Vagina (tissue), 2 donors: ENCODE measurements around the gene SPAG17. TPM values are rescaled to one million over a fixed set of nuclear protein-coding genes. Genes with fewer than 3 reads are reported as not detected.

Experiments used
- DNase-seq, 2 donors: peaks; one replicate each; pipeline ENCODE4 v3.0.0-alpha.2; 2017; ENCODE audit errors: extremely low spot score in 2 of 2
- H3K27ac ChIP-seq: fragments of 200-600 bp; sonication (generic); one replicate; pipeline ENCODE4 v1.5.1; 2019
- H3K27me3 ChIP-seq: fragments of 200-600 bp; sonication (generic); one replicate; pipeline ENCODE4 v1.5.1; 2019
- H3K36me3 ChIP-seq, 2 donors: fragments of 200-600 bp; sonication (generic); one replicate each; pipeline ENCODE4 v1.5.1; 2017 to 2019
- H3K4me1 ChIP-seq: fragments of 200-600 bp; sonication (generic); one replicate; pipeline ENCODE4 v1.5.1; 2019
- H3K4me3 ChIP-seq, 2 donors: fragments of 200-600 bp; sonication (generic); 1 replicate in 1 of 2; 2 replicates in 1 of 2; pipeline ENCODE4 v1.5.1; 2016 to 2019
- H3K9me3 ChIP-seq: fragments of 200-600 bp; sonication (generic); one replicate; pipeline ENCODE4 v1.5.1; 2019
- CTCF ChIP-seq, 3 experiments: fragments of 450-650 bp in 2 of 3; fragments of 200-600 bp in 1 of 3; sonication (generic) in 1 of 3; IDR thresholded peaks; one replicate each; pipeline ENCODE4 v1.5.1; 2017 to 2019; ENCODE audit warnings: antibody characterized with exemption in 3 of 3, mild to moderate bottlenecking in 2 of 3, moderate library complexity in 2 of 3
- POLR2A ChIP-seq, 2 donors: fragments of 450-650 bp; IDR thresholded peaks; one replicate each; pipeline ENCODE4 v1.6.1; 2017; ENCODE audit warnings: antibody characterized with exemption in 2 of 2, mild to moderate bottlenecking in 2 of 2, moderate library complexity in 2 of 2
- POLR2AphosphoS5 ChIP-seq, 2 donors: sonication (generic); formaldehyde crosslinking; IDR thresholded peaks; one replicate each; pipeline ENCODE4 v1.9.0; 2017; ENCODE audit warnings: antibody characterized with exemption in 2 of 2, mild to moderate bottlenecking in 2 of 2, low read depth in 1 of 2; ENCODE audit not compliant: insufficient read depth in 1 of 2
- intact Hi-C: fragments of 100-400 bp; cut with DNase I; formaldehyde crosslinking; loops from one replicate; pipeline ENCODE4 v1.15.1; 2023
- total RNA-seq: library from RNA; depleted of rRNA; stranded (reverse); fragments of >200 nt; gene quantifications from one replicate; pipeline ENCODE4 v1.2.3, GENCODE V29; 2016

The SPAG17 gene
- total RNA-seq, 1 donor from 2014 or later = 10.1 TPM

- Histone ChIP-seq H3K4me3 (no peak overlapping the region), H3K27ac (no peak overlapping the region), H3K4me1 (peaks cover 40% of the 10 kb centered on the region), H3K27me3 (no peaks in the 10 kb centered on the region), H3K9me3 (no peaks in the 10 kb centered on the region), H3K36me3 (peaks cover 0 to 21% of the 10 kb centered on the region in 2 donors)
- intact Hi-C loops = no loop called here
- no peak for TF ChIP-seq POLR2AphosphoS5 (IDR thresholded peaks at IDR 0.05; ENCODE audit: insufficient read depth in 1 of 2, low read depth in 1 of 2)
- no peak for TF ChIP-seq POLR2A (IDR thresholded peaks at IDR 0.05)
- TF ChIP-seq CTCF (IDR thresholded peaks at IDR 0.05) = no peak
- no peak for DNase-seq
Observed at GRCh38 chr1:117932576-117932975, 252.5 kb downstream of the SPAG17 start.

GRCh38 chr1:117930484-117930883 lies 254.5 kb downstream of the SPAG17 start:
- no peak overlapping the region for H3K27ac ChIP-seq
- H3K36me3 ChIP-seq = peaks cover 0 to 11% of the 10 kb centered on the region in 2 donors
- TF ChIP-seq POLR2A (IDR thresholded peaks at IDR 0.05) (no peak), POLR2AphosphoS5 (IDR thresholded peaks at IDR 0.05; ENCODE audit: insufficient read depth in 1 of 2, low read depth in 1 of 2) (no peak), CTCF (IDR thresholded peaks at IDR 0.05) (no peak)
- no peaks in the 10 kb centered on the region for H3K27me3 ChIP-seq
- no peaks in the 10 kb centered on the region for H3K9me3 ChIP-seq
- H3K4me3 ChIP-seq = peak overlapping the region; percentile 65 to 91
- peaks cover 44% of the 10 kb centered on the region for H3K4me1 ChIP-seq
- intact Hi-C loops = no loop called here
- no peak for DNase-seq

GRCh38 chr1:117930173-117930447 lies 254.9 kb downstream of the SPAG17 start:
- H3K36me3 ChIP-seq = peaks cover 0 to 9% of the 10 kb centered on the region in 2 donors
- no peak overlapping the region for H3K27ac ChIP-seq
- H3K4me3 ChIP-seq = peak overlapping the region; percentile 65 to 91
- intact Hi-C loops = no loop called here
- no peak for DNase-seq
- no peaks in the 10 kb centered on the region for H3K27me3 ChIP-seq
- no peaks in the 10 kb centered on the region for H3K9me3 ChIP-seq
- TF ChIP-seq CTCF (IDR thresholded peaks at IDR 0.05) = no peak
- no peak for TF ChIP-seq POLR2AphosphoS5 (IDR thresholded peaks at IDR 0.05; ENCODE audit: insufficient read depth in 1 of 2, low read depth in 1 of 2)
- no peak for TF ChIP-seq POLR2A (IDR thresholded peaks at IDR 0.05)
- peaks cover 44% of the 10 kb centered on the region for H3K4me1 ChIP-seq

- peak; percentile 86 to 90 for TF ChIP-seq POLR2AphosphoS5 (IDR thresholded peaks at IDR 0.05; ENCODE audit: insufficient read depth in 1 of 2, low read depth in 1 of 2)
- no peak for TF ChIP-seq CTCF (IDR thresholded peaks at IDR 0.05)
- peak in 1 of 2 donors; percentile 21 for TF ChIP-seq POLR2A (IDR thresholded peaks at IDR 0.05)
- Histone ChIP-seq H3K27me3 (no peaks in the 10 kb centered on the region), H3K4me3 (peak within 1 kb of the TSS; percentile 65 to 91), H3K4me1 (peaks cover 44% of the 10 kb centered on the region), H3K9me3 (no peaks in the 10 kb centered on the region), H3K36me3 (peaks cover 0 to 4% of the 10 kb centered on the region in 2 donors), H3K27ac (peak within 1 kb of the TSS; percentile 74)
- peak; percentile 96 to 98 for DNase-seq
- intact Hi-C loops = no loop called here
Observed at GRCh38 chr1:117929343-117930172, 255.5 kb downstream of the SPAG17 start, which contains the start of the genes GDAP2 and WDR3. Gene GDAP2, minus strand, starts transcription at chr1:117929621. Its CDS starts 9,264 bp downstream, at chr1:117920357. Gene WDR3, plus strand, starts transcription at chr1:117929739. Its CDS starts 3,581 bp downstream, at chr1:117933320.

- no peak for TF ChIP-seq POLR2AphosphoS5 (IDR thresholded peaks at IDR 0.05; ENCODE audit: insufficient read depth in 1 of 2, low read depth in 1 of 2)
- no peak for TF ChIP-seq POLR2A (IDR thresholded peaks at IDR 0.05)
- no peak for TF ChIP-seq CTCF (IDR thresholded peaks at IDR 0.05)
- Histone ChIP-seq H3K27ac (peak overlapping the region; percentile 74), H3K27me3 (no peaks in the 10 kb centered on the region), H3K4me3 (peak overlapping the region; percentile 65 to 91), H3K9me3 (no peaks in the 10 kb centered on the region), H3K4me1 (peaks cover 44% of the 10 kb centered on the region), H3K36me3 (no peaks in the 10 kb centered on the region)
- intact Hi-C loops = no loop called here
- DNase-seq = no peak
Observed at GRCh38 chr1:117928881-117929342, 256.1 kb downstream of the SPAG17 start.
